Ammon's horn (tissue), 1 donor: ENCODE results near the gene PGBD1.

ENCODE experiments used
- DNase-seq: peaks from one replicate; pipeline ENCODE4 v3.0.0-alpha.2; 2016; ENCODE audit warnings: low spot score

Gene PGBD1

GRCh38 chr6:28335564-28336283 is 54.4 kb downstream of the PGBD1 start, which contains the start of gene ZSCAN31:
TSS of gene ZSCAN31 (minus strand) at chr6:28336148. CDS start at chr6:28329683, 6,465 bp downstream.
- DNase-seq: peak; percentile 95

- DNase-seq: peak; percentile 51
These were observed 55.1 kb downstream of the PGBD1 start for GRCh38 chr6:28336284-28337120.

- DNase-seq: no peak
These were observed 55.7 kb downstream of the PGBD1 start for GRCh38 chr6:28337121-28337520.

GRCh38 chr6:28340310-28341095 is 59.1 kb downstream of the PGBD1 start:
- no peak for DNase-seq

GRCh38 chr6:28343898-28344677 is 62.7 kb downstream of the PGBD1 start:
- no peak for DNase-seq

GRCh38 chr6:28345201-28345600 is 63.8 kb downstream of the PGBD1 start:
- no peak for DNase-seq

GRCh38 chr6:28347119-28347518 is 65.7 kb downstream of the PGBD1 start:
- no peak for DNase-seq

GRCh38 chr6:28349344-28349891 is 68.0 kb downstream of the PGBD1 start:
- no peak for DNase-seq

GRCh38 chr6:28349892-28350737 is 68.7 kb downstream of the PGBD1 start, which contains the start of gene ZKSCAN3:
TSS of gene ZKSCAN3 (plus strand) at chr6:28349947. CDS start at chr6:28359587, 9,640 bp downstream.
- peak; percentile 86 for DNase-seq

GRCh38 chr6:28351087-28351486 is 69.7 kb downstream of the PGBD1 start:
- no peak for DNase-seq

- no peak for DNase-seq
These were observed 70.1 kb downstream of the PGBD1 start for GRCh38 chr6:28351493-28351925.
